Neutrophil (primary cell): Measurements from ENCODE around the gene FAM174B.

Source experiments
- H3K27ac ChIP-seq: fragments of 200-600 bp; sonication (generic); 2 replicates; pipeline ENCODE4 v1.5.1; 2016; ENCODE audit warnings: mild to moderate bottlenecking, moderate library complexity
- H3K27me3 ChIP-seq: fragments of 200-600 bp; sonication (generic); 2 replicates; pipeline ENCODE4 v1.6.0; 2016; ENCODE audit warnings: mild to moderate bottlenecking
- H3K36me3 ChIP-seq: fragments of 200-600 bp; sonication (generic); 2 replicates; pipeline ENCODE4 v1.5.1; 2017
- H3K4me1 ChIP-seq, 2 experiments: fragments of 200-600 bp in 1 of 2; sonication (generic) in 1 of 2; 1 replicate in 1 of 2; 2 replicates in 1 of 2; pipeline versions ENCODE4 v1.5.1 to v1.6.1; 2013 to 2016; ENCODE audit warnings: low read depth in 1 of 2, low read length in 1 of 2, mild to moderate bottlenecking in 1 of 2, moderate library complexity in 1 of 2; ENCODE audit not compliant: control insufficient read depth in 1 of 2, insufficient read depth in 1 of 2
- H3K4me3 ChIP-seq, 2 experiments: fragments of 200-600 bp in 1 of 2; sonication (generic) in 1 of 2; 1 replicate in 1 of 2; 2 replicates in 1 of 2; pipeline ENCODE4 v1.5.1; 2013 to 2016; ENCODE audit warnings: low read depth in 1 of 2, low read length in 1 of 2, mild to moderate bottlenecking in 1 of 2, moderate library complexity in 1 of 2
- H3K9me3 ChIP-seq: fragments of 200-600 bp; sonication (generic); 2 replicates; pipeline ENCODE4 v1.5.1; 2016
- TF ChIP-seq, protein P1 (sequence below): fragments of 200-600 bp; sonication (generic); IDR thresholded peaks from 2 replicates; pipeline ENCODE4 v1.5.1; 2016; ENCODE audit warnings: antibody characterized with exemption

The FAM174B gene

GRCh38 chr15:92571824-92572223, 83.8 kb downstream of the FAM174B start:
- no peaks in the 10 kb centered on the region for H3K9me3 ChIP-seq
- H3K27ac ChIP-seq = no peak overlapping the region
- no peaks in the 10 kb centered on the region for H3K4me1 ChIP-seq
- TF ChIP-seq, protein P1, sequence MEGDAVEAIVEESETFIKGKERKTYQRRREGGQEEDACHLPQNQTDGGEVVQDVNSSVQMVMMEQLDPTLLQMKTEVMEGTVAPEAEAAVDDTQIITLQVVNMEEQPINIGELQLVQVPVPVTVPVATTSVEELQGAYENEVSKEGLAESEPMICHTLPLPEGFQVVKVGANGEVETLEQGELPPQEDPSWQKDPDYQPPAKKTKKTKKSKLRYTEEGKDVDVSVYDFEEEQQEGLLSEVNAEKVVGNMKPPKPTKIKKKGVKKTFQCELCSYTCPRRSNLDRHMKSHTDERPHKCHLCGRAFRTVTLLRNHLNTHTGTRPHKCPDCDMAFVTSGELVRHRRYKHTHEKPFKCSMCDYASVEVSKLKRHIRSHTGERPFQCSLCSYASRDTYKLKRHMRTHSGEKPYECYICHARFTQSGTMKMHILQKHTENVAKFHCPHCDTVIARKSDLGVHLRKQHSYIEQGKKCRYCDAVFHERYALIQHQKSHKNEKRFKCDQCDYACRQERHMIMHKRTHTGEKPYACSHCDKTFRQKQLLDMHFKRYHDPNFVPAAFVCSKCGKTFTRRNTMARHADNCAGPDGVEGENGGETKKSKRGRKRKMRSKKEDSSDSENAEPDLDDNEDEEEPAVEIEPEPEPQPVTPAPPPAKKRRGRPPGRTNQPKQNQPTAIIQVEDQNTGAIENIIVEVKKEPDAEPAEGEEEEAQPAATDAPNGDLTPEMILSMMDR = no peak
- no peaks in the 10 kb centered on the region for H3K36me3 ChIP-seq
- no peaks in the 10 kb centered on the region for H3K27me3 ChIP-seq
- H3K4me3 ChIP-seq = no peak overlapping the region

- Histone ChIP-seq H3K4me3 (no peak overlapping the region), H3K36me3 (no peaks in the 10 kb centered on the region), H3K4me1 (no peaks in the 10 kb centered on the region), H3K27me3 (no peaks in the 10 kb centered on the region), H3K27ac (no peak overlapping the region), H3K9me3 (no peaks in the 10 kb centered on the region)
- TF ChIP-seq, protein P1 = no peak
Observed at GRCh38 chr15:92570391-92570790, 85.2 kb downstream of the FAM174B start.

DNA sequence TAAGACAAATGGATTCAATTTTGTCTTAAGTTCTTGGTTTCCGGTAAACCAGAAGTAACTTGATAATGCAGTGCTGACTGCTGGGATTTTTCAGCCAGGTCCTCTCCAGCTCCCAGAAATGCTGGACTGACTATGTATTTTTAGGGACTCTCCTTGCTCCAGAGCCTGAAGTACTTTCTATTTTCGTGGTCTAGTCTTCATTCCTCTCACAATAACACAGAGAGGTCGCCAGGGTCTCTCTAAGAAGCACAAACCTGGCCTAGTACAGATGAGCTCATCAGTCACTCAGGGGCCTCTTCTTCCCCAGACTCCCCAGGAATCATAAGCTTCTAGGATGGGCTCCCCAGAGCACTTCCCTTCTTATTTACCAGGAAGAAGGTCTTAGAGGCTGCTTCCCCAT, 85.8 kb downstream of the FAM174B start:
- Histone ChIP-seq H3K4me1 (no peaks in the 10 kb centered on the region), H3K4me3 (no peak overlapping the region), H3K27me3 (no peaks in the 10 kb centered on the region), H3K27ac (no peak overlapping the region), H3K36me3 (no peaks in the 10 kb centered on the region), H3K9me3 (no peaks in the 10 kb centered on the region)
- TF ChIP-seq, protein P1 = no peak
